Activated T-cell treated with anti-CD3 and anti-CD28 coated beads, Interleukin-2, amount 50 U/mL, for 4 hours (primary cell): ENCODE measurements around the gene GSTA4. TPM values are rescaled to one million over a fixed set of nuclear protein-coding genes. Genes with fewer than 3 reads are reported as not detected.

Experiments used
- ATAC-seq, 2 donors: fragments of 200-7000 bp; cut with Tn5 transposase; one replicate each; pipeline ENCODE4 v1.10.0; 2021
- DNase-seq: peaks from one replicate; pipeline ENCODE4 v3.0.0-alpha.2; 2020
- H3K27me3 Mint-ChIP-seq: one replicate; pipeline ENCODE4 v1.8.0; 2021; ENCODE audit warnings: low read depth, mixed read lengths
- H3K36me3 Mint-ChIP-seq: one replicate; pipeline ENCODE4 v1.8.0; 2022; ENCODE audit warnings: mixed read lengths; ENCODE audit not compliant: insufficient read depth
- H3K4me1 Mint-ChIP-seq: one replicate; pipeline ENCODE4 v1.8.0; 2021; ENCODE audit warnings: low read depth, mixed read lengths
- H3K4me3 Mint-ChIP-seq: one replicate; pipeline ENCODE4 v1.8.0; 2021; ENCODE audit warnings: mild to moderate bottlenecking, moderate library complexity, mixed read lengths
- H3K9me3 Mint-ChIP-seq: one replicate; pipeline ENCODE4 v1.8.0; 2021; ENCODE audit warnings: mixed read lengths
- total RNA-seq, 3 donors: library from RNA; stranded (reverse); gene quantifications; one replicate each; pipeline ENCODE4 v1.2.1, GENCODE V29; 2021

The GSTA4 gene
- total RNA-seq, 3 donors from 2014 or later = 3.7 to 5.2 (median 3.9) TPM

DNA sequence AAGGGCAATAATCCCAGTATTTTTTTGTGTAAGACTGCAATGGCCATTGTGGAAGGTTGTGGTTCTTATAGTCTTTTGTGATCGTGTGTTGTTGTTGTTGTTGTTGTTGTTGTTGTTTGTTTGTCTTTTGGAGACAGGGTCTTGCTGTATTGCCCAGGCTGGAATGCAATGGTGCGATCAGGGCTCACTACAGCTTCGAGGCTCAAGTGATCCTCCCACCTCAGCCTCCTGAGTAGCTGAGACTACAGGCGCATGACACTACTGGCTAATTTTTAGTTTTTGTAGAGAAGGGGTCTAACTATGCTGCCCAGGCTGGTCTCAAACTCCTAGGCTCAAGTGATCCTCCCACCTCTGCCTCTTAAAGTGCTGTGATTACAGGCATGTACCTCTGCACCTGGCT lies 3.5 kb upstream of the GSTA4 start:
- ATAC-seq (no peak), DNase-seq (no peak)
- peaks cover 2% of the 10 kb centered on the region for H3K36me3 Mint-ChIP-seq
- no peak overlapping the region for H3K4me3 Mint-ChIP-seq
- peaks cover 11% of the 10 kb centered on the region for H3K4me1 Mint-ChIP-seq
- H3K9me3 Mint-ChIP-seq = no peaks in the 10 kb centered on the region
- H3K27me3 Mint-ChIP-seq = peaks cover 2% of the 10 kb centered on the region

DNA sequence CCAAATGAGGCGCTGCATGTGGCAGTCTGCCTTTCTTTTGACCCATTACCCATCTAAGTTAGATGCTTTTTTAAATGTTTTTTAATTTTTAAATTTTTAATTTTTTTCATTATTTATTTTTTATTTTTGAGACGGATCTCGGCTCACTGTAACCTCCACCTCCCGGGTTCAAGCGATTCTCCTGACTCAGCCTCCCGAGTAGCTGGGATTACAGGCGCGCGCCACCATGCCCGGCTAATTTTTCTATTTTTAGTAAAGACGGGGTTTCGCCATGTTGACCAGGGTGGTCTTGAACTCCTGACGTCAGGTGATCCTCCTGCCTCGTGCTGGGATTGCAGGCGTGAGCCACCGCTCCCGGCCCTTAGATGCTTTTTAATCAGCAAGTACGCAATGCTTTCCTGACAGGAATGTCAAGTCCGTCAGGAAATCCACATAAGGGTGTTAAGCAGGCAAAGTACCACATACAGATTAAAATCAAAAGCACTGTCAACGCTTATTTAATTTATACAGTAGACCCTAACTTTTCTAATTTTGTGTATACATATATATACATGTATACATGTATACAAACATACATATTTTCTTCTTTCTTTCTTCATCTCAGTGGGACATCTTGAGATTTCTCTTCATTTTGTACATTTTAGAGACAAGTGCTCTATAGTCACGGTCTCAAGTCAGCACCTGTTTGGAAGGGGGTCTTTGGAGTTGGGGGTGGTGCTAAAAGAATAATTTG lies 995 bp upstream of the GSTA4 start:
- H3K4me3 Mint-ChIP-seq = peak overlapping the region; percentile 93
- ATAC-seq = no peak
- H3K9me3 Mint-ChIP-seq = no peaks in the 10 kb centered on the region

DNA sequence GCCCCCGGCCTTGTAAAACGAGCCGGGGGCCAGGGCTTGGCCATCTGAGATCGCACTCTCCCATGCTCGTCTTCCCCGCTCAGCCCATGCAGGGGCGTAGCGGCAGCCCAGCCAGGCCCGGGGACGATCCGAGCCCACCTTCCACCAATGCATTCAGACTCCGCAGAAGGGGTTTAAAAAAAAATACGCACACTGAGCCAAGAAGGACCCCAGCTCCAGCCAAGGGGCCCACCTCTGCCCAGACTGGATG lies 320 bp downstream of the GSTA4 start:
- Mint-ChIP-seq H3K4me3 (peak overlapping the region; percentile 93), H3K4me1 (peaks cover 30% of the 10 kb centered on the region), H3K27me3 (peaks cover 2% of the 10 kb centered on the region), H3K9me3 (no peaks in the 10 kb centered on the region), H3K36me3 (no peaks in the 10 kb centered on the region)
- DNase-seq (peak; percentile 21), ATAC-seq (peak; percentile 15 to 20)

More for the DNA sequence above, 995 bp upstream of the GSTA4 start:
- DNase-seq = peak; percentile 21
- H3K36me3 Mint-ChIP-seq = no peaks in the 10 kb centered on the region
- H3K27me3 Mint-ChIP-seq = peaks cover 2% of the 10 kb centered on the region
- peaks cover 20% of the 10 kb centered on the region for H3K4me1 Mint-ChIP-seq

DNA sequence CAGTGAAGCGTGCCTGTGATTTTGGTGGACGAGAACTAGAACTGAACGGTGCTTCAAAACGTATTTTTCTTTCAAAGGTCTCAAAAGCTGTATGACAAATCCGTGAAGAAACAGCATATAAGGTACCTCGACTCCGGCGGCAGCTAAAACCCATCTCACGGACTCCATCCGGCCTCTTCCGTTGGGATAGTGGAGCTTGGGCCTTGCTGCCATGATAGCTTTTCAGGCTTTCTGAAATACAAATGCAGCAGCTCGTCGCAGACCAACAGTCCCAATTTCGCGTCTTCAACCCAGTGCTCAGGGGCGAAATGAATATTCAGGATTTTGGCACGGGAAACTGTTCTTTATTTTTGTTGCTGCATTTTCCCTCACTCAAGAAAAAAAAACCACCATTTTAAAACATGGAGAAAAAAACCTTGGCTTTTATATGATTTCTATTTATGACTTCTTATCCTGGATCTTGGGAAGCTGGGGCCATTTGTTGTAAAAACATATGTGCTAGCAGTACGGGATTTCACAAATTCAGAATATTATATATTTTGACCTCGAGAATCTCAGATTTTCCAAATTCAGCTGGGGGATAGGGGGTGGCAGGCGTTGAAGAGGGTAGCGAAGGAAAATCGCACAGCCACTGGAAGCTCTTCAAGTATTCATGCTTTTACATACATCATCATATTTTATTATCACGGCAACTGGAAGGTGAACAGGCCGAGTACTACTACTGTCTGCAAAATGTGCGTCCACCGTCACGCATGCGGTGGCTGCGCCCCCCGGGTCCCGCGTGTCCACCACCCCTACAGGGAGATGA lies 849 bp downstream of the GSTA4 start:
- H3K4me1 Mint-ChIP-seq = peaks cover 33% of the 10 kb centered on the region

DNA sequence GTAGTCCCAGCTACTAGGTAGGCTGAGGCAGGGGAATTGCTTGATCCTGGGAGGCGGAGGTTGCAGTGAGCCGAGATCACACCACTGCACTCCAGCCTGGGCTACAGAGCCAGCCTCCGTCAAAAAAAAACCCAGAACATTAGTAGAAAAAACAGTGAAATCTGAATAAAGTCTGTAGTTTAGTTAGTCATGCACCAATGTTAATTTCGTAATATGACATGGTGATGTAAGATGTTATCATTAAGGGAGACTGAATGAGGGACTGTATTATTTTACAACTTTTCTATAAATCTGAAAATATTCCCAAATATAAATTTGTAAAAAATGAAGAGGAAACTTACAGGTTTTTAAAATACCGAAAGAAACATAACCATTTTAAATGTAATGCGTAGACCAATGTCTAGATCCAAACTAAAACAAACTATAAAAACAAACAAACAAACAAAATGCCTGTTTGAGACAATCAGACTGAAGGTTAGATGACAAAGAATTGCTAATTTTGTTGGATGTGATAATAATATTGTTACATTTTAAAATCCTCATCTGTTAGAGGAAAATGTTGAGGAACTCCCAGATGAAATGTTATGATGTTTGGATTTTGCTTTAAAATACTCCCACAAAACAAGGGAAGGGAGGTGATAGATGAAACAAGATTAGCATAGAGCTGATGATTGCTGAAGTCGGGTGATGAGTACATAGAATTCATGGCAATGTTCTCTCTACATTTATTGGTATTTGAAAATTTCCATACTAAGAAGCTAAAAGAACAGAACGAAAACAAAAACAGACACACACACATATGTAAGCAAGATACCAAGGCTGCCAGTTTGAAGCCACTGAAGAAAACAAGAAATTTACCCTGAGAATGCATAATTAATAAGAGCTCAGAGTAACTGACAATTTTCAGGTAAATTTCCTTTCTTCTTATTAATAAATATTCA lies 1.8 kb downstream of the GSTA4 start:
- no peak for ATAC-seq
- no peak for DNase-seq
- Mint-ChIP-seq H3K4me1 (peaks cover 37% of the 10 kb centered on the region), H3K36me3 (no peaks in the 10 kb centered on the region), H3K9me3 (no peaks in the 10 kb centered on the region), H3K27me3 (peaks cover 10% of the 10 kb centered on the region), H3K4me3 (peak overlapping the region; percentile 36)

More for the DNA sequence above, 849 bp downstream of the GSTA4 start:
- ATAC-seq (no peak), DNase-seq (no peak)
- H3K36me3 Mint-ChIP-seq = no peaks in the 10 kb centered on the region
- no peaks in the 10 kb centered on the region for H3K9me3 Mint-ChIP-seq
- peak overlapping the region; percentile 93 for H3K4me3 Mint-ChIP-seq
- H3K27me3 Mint-ChIP-seq = peaks cover 2% of the 10 kb centered on the region

DNA sequence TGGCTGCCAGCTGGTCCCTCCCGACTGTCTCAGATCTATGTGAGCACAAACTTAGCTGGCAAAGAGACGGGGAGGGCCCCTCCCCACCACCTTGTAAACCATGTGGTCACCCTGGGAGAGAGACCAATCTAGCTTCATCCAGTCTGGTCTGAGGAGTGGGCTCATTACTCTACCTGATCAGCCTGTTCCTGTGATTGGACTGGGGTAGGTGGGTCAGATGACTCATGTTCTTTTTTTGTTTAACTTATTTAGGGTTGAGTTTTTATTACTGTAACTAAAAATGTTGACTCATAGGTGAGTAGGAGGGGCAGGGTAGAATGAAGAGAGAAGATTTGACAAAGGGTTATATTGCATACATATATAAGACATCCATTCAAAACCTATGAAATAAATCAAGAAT lies 4.7 kb downstream of the GSTA4 start:
- Mint-ChIP-seq H3K27me3 (peaks cover 9% of the 10 kb centered on the region), H3K4me3 (peak overlapping the region; percentile 5), H3K4me1 (peaks cover 35% of the 10 kb centered on the region), H3K36me3 (no peaks in the 10 kb centered on the region), H3K9me3 (no peaks in the 10 kb centered on the region)
- peak; percentile 15 to 30 for ATAC-seq
- no peak for DNase-seq

DNA sequence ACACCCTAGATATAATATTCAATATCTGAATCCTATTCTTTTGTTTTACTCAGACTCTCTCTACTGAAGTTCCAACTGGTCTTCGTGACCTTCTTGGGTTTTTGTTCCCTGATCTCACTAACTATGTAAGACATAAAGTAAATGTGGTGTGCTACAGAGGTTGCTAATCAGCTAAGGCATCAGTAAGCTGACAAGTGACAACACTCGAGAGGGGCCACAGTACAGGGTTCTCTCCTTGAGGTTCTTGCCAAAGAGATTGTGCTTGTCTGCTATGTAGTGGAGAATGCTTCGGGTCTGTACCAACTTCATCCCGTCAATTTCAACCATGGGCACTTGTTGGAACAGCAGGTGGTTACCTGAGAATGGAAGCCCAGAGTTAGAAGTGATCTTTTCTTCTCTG lies 9.9 kb downstream of the GSTA4 start:
- Mint-ChIP-seq H3K36me3 (no peaks in the 10 kb centered on the region), H3K27me3 (peaks cover 20% of the 10 kb centered on the region), H3K4me1 (peaks cover 51% of the 10 kb centered on the region), H3K4me3 (no peak overlapping the region), H3K9me3 (no peaks in the 10 kb centered on the region)
- peak in 1 of 2 donors; percentile 47 for ATAC-seq
- no peak for DNase-seq

DNA sequence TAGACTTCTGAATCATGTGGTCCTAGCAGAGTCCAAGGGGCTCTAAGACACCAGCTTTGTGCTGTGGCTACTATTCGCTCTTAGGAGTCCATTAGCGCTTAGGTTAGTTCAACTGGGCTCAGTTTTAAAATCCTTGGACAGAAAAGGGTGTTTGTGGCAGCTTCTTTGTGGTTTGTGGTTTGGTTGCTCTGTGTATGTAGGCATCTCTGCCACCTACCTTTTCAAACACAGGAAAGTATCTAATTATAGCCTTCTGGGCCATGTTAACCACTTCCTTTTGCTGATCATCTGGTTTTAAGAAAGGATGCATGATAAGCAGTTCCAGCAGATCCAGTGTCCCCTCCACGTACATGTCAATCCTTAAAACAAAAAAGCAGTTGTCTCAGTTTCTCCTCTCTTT lies 10.8 kb downstream of the GSTA4 start:
- peak; percentile 74 to 81 for ATAC-seq
- no peak for DNase-seq
- Mint-ChIP-seq H3K27me3 (peaks cover 20% of the 10 kb centered on the region), H3K4me3 (peak overlapping the region; percentile 71), H3K36me3 (no peaks in the 10 kb centered on the region), H3K4me1 (peaks cover 44% of the 10 kb centered on the region), H3K9me3 (no peaks in the 10 kb centered on the region)

DNA sequence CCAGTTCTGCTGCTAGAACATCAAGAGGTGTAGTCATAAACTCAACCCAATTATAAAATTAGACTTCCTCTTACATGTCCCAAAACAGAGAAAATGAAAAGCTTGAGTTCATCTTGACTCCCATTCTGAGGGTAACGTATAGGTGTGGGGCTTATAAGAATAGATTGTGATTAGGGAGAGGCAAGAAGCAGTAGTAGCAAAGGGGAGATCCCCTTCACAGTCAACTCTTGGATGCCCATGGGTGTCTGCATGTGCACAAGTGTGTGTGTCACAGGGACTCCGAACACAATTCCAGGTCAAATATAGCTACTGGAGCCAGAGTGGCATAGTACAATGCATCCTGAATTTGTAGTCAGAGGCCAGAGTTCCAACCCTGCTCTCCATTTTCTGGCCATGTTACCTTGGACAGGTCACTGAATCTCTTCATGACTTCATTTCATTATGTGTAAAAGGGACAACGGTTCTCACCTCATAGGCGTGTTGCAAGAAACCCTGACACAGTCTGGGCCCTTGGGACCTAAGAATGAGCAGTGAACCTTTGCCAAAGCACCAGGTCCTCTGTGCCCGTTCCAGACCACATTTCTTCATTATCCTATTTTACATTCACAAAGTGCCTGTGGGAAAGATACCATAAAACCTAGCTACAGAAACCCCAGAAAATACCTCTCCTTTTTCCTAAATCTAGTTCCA lies 11.8 kb downstream of the GSTA4 start:
- peak in 1 of 2 donors; percentile 44 for ATAC-seq
- Mint-ChIP-seq H3K4me1 (peaks cover 42% of the 10 kb centered on the region), H3K27me3 (peaks cover 13% of the 10 kb centered on the region), H3K9me3 (no peaks in the 10 kb centered on the region), H3K4me3 (peak overlapping the region; percentile 71), H3K36me3 (no peaks in the 10 kb centered on the region)
- DNase-seq = no peak

DNA sequence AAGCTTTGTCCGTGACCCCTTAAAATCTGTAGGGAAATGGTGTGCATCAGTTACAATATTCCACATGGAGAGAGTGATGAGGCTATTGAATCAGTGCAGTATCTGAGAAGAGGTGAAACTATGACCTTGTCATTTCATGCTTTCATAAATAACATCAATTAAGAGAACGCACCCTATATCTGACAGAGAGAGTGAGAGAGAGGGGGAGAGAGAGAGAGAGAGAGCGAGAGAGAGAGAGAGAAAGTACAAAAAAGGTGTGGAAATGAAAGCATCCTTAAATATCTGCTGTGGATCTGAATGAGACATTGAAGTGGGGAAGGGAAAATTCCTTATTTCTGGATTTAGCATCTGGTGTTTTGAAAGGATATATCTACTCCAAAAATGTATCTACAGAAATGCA lies 12.4 kb downstream of the GSTA4 start:
- ATAC-seq (no peak), DNase-seq (no peak)
- H3K9me3 Mint-ChIP-seq = no peaks in the 10 kb centered on the region
- peaks cover 44% of the 10 kb centered on the region for H3K4me1 Mint-ChIP-seq
- no peaks in the 10 kb centered on the region for H3K36me3 Mint-ChIP-seq
- no peak overlapping the region for H3K4me3 Mint-ChIP-seq
- H3K27me3 Mint-ChIP-seq = peaks cover 12% of the 10 kb centered on the region

DNA sequence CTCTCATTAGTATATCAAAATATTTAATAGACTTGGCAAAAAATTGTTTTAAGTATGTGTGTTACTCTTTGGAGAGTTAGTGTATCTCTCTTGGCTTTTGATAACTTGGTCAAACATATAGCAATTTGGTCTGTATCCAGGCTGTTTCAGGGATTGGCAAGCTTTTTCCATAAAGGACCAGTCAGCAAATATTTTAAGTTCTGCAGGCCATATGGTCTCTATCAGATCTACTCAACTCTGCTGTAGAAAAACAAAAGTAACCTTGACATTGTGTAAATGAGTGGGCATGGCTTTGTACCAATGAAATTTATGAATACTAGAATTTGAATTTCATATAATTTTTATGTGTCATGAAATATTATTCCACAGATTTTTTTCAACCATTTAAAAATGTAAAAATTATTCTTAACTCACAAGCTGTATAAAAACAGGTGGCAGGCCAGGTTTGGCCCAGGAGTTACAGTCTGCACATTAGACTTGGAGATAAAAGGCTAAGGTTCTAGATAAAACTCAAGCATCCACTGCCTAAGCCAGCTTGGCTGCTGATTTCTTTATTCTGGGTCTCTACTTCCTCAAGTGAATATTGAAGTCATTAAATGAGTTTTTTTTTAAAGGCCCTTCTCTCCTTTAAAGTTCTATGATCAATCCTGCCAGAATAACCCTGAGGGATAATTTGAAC lies 13.7 kb downstream of the GSTA4 start:
- no peak for ATAC-seq
- H3K9me3 Mint-ChIP-seq = no peaks in the 10 kb centered on the region
- no peak for DNase-seq
- H3K4me3 Mint-ChIP-seq = no peak overlapping the region
- H3K36me3 Mint-ChIP-seq = no peaks in the 10 kb centered on the region
- peaks cover 54% of the 10 kb centered on the region for H3K4me1 Mint-ChIP-seq
- peaks cover 12% of the 10 kb centered on the region for H3K27me3 Mint-ChIP-seq

DNA sequence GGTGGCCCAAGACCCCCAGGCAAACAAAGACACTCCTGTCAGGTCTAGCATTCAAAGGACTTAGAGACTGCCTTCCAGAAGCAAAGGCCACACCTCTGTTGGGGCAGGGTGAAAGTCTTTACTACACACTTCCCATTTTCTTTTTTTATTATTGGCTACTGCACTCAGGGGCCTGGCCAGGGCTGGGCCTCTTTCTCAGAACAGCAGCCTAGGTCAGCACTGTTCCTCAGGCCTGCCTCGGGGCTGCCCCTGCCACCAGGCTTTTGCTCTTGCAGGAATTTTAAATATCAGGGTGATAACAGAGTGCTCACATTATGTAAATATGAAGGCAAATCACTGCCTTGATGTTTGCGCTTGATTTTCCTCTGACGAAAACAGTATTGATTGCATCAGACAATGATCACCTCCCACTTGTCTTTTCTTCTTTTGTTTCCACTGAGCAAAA lies 18.5 kb downstream of the GSTA4 start:
- no peak overlapping the region for H3K4me3 Mint-ChIP-seq
- no peaks in the 10 kb centered on the region for H3K36me3 Mint-ChIP-seq
- DNase-seq (no peak), ATAC-seq (peak; percentile 60 to 87)
- peaks cover 23% of the 10 kb centered on the region for H3K4me1 Mint-ChIP-seq
- H3K27me3 Mint-ChIP-seq = no peaks in the 10 kb centered on the region
- no peaks in the 10 kb centered on the region for H3K9me3 Mint-ChIP-seq

DNA sequence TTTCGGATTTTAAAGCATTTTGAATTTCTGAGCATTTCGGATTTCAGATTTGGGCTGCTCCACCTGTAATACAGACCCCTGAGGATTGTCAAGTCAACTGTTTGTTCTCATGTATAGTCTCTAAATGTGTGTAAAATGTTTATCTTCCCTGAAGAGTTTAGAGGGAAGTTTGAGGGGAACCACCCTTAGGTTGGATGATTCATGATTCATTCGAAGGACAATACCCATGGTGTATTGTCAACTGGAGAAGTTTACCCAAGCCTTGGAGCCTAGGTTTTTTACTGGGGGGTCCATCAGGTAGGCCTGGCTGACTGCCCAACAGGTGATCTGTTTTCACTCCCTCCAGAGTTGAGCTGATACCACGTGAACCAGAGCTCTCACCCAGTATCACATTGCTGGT lies 18.9 kb downstream of the GSTA4 start:
- Mint-ChIP-seq H3K36me3 (no peaks in the 10 kb centered on the region), H3K9me3 (no peaks in the 10 kb centered on the region), H3K4me1 (peaks cover 23% of the 10 kb centered on the region), H3K4me3 (no peak overlapping the region), H3K27me3 (no peaks in the 10 kb centered on the region)
- peak; percentile 39 to 51 for ATAC-seq
- DNase-seq = no peak
